Body of pancreas (tissue), 4 donors: ENCODE results near the gene KANSL3. TPM values are rescaled to one million over a fixed set of nuclear protein-coding genes. Genes with fewer than 3 reads are reported as not detected.

Experiments used
- ATAC-seq: fragments of 150-250 bp; one replicate; pipeline ENCODE4 v1.9.1; 2016
- DNase-seq, 4 donors: peaks; one replicate each; pipeline ENCODE4 v3.0.0-alpha.2; 2019
- H3K27ac ChIP-seq, 4 donors: fragments of 200-600 bp; sonication (generic); 1 replicate in 3 of 4; 2 replicates in 1 of 4; pipeline versions ENCODE4 v1.5.1 to v1.6.1; 2016 to 2019; ENCODE audit warnings: mild to moderate bottlenecking in 1 of 4, mixed read lengths in 1 of 4, moderate library complexity in 1 of 4
- H3K27me3 ChIP-seq, 2 donors: fragments of 200-600 bp; sonication (generic); one replicate each; pipeline ENCODE4 v1.6.0; 2016; ENCODE audit warnings: mild to moderate bottlenecking in 1 of 2
- H3K36me3 ChIP-seq, 2 donors: fragments of 200-600 bp; sonication (generic); replicated peaks in 1 of 2; 2 replicates each; pipeline ENCODE4 v1.5.1; 2016; ENCODE audit warnings: low read depth in 2 of 2; ENCODE audit not compliant: insufficient read depth in 1 of 2
- H3K4me1 ChIP-seq: fragments of 200-600 bp; sonication (generic); one replicate; pipeline ENCODE4 v1.6.0; 2016
- H3K4me3 ChIP-seq, 2 donors: fragments of 200-600 bp; sonication (generic); 1 replicate in 1 of 2; 2 replicates in 1 of 2; pipeline ENCODE4 v1.5.1; 2016 to 2019
- H3K9me3 ChIP-seq, 3 donors: fragments of 200-600 bp; sonication (generic); 1 replicate in 2 of 3; 2 replicates in 1 of 3; pipeline ENCODE4 v1.5.1; 2016
- POLR2A ChIP-seq, 3 donors: fragments of 450-650 bp; IDR thresholded peaks; one replicate each; pipeline ENCODE4 v1.6.1; 2016; ENCODE audit warnings: antibody characterized with exemption in 3 of 3, mild to moderate bottlenecking in 2 of 3
- WGBS, 2 donors: methylation state at CpG; one replicate each; pipeline ENCODE4 v1.1.5; 2017; 5-methylcytosine and 5-hydroxymethylcytosine counted together
- intact Hi-C: fragments of 100-400 bp; cut with DNase I; formaldehyde crosslinking; loops from one replicate; pipeline ENCODE4 v1.15.1; 2023
- total RNA-seq, 2 donors: library from RNA; depleted of rRNA; stranded (reverse); fragments of >200 nt; gene quantifications; one replicate each; pipeline ENCODE4 v1.1.0, GENCODE V29; 2016
- TF ChIP-seq, protein P1 (sequence below), 7 experiments: fragments of 450-650 bp in 4 of 7; fragments of 200-600 bp in 3 of 7; sonication (generic) in 3 of 7; IDR thresholded peaks; one replicate each; pipeline ENCODE4 v1.5.1; 2016 to 2019; ENCODE audit warnings: antibody characterized with exemption in 7 of 7

KANSL3 gene
- total RNA-seq, 2 donors from 2014 or later: 36.6 to 50.4 TPM

DNA sequence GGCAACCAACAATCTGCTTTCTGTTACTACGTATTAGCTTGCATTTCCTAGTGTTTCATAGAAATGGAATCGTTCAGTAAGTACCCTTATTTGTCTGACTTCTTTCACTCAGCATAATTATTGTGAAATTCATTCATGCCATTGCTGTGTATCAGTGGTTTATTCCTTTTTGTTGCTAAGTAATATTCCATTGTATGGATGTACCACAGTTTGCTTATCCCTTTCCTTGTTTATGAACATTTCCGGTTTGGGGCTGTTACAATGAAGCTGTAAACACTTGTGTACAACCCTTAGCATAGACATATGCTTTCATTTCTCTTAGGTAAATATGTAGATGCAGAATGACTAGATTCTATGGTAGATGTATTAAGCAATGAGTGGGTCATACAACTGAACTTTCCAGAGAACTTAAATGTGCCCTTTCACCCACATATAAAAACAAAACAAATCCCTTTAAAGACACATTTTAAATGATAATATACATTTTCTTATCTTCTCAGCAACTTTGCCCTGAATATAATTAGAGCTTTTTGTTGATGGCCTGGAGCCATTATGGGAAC, 26.3 kb upstream of the KANSL3 start:
- TF ChIP-seq, protein P1, sequence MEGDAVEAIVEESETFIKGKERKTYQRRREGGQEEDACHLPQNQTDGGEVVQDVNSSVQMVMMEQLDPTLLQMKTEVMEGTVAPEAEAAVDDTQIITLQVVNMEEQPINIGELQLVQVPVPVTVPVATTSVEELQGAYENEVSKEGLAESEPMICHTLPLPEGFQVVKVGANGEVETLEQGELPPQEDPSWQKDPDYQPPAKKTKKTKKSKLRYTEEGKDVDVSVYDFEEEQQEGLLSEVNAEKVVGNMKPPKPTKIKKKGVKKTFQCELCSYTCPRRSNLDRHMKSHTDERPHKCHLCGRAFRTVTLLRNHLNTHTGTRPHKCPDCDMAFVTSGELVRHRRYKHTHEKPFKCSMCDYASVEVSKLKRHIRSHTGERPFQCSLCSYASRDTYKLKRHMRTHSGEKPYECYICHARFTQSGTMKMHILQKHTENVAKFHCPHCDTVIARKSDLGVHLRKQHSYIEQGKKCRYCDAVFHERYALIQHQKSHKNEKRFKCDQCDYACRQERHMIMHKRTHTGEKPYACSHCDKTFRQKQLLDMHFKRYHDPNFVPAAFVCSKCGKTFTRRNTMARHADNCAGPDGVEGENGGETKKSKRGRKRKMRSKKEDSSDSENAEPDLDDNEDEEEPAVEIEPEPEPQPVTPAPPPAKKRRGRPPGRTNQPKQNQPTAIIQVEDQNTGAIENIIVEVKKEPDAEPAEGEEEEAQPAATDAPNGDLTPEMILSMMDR (IDR thresholded peaks at IDR 0.05): no peak
- no peak for TF ChIP-seq POLR2A (IDR thresholded peaks at IDR 0.05)
- Histone ChIP-seq H3K36me3 (peaks cover 0 to under 1% of the 10 kb centered on the region in 2 donors), H3K9me3 (no peaks in the 10 kb centered on the region), H3K4me3 (no peak overlapping the region), H3K27ac (peak overlapping the region; percentile 48 to 80 (median 77)), H3K27me3 (no peaks in the 10 kb centered on the region), H3K4me1 (peaks cover 35% of the 10 kb centered on the region)
- WGBS, 2 donors: 90 to 95% methylated on average over 3 of the region's 3 CpGs
- DNase-seq (no peak), ATAC-seq (no peak)
- intact Hi-C loops: no loop called here

DNA sequence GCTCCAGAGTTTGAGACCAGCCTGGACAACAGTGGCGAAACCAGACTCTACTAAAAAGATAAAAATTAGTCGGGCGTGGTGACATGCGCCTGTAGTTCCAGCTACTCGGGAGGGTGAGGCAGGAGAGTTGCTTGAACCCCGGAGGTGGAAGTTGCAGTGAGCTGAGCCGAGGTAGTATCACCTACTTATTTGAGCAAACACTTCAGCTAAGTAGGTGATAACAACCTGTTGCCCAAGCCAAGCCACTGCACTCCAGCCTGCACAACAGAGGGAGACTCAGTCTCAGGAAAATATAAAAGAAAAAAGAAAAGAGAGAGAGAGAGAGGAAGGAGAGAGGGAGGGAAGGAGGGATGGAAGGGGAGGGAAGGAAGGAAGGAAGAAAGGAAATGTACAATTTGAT, 25.7 kb upstream of the KANSL3 start:
- no peak for TF ChIP-seq POLR2A (IDR thresholded peaks at IDR 0.05)
- TF ChIP-seq, protein P1 (IDR thresholded peaks at IDR 0.05): peak in 1 of 7 experiments; percentile 21
- 29 to 31% methylated on average over 7 of the region's 7 CpGs for WGBS, 2 donors
- no peaks in the 10 kb centered on the region for H3K9me3 ChIP-seq
- intact Hi-C loops: no loop called here
- peak overlapping the region; percentile 68 to 80 (median 77) for H3K27ac ChIP-seq
- H3K4me1 ChIP-seq: peaks cover 35% of the 10 kb centered on the region
- H3K27me3 ChIP-seq: no peaks in the 10 kb centered on the region
- H3K36me3 ChIP-seq: no peaks in the 10 kb centered on the region
- ATAC-seq: peak; percentile 48
- H3K4me3 ChIP-seq: no peak overlapping the region
- peak; percentile 45 to 63 (median 54) for DNase-seq

DNA sequence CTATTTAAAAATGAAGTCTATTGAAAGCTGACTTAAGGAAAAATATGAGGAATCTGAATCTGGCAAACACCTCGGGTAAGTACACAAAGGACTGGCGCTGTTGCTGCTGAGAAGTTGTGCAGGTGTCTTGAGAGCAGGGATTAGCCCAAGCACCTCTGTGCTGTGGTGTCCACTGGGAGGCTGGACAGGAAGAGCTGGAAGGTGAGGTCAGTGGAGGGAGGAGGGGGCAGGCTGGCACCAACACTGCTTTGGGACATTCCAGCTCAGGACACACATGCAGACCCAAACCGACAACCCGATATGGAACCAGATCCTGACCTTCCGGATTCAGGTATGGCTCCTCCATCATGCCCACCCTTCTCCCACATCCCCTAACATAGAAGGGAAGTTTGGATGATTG, 25.1 kb upstream of the KANSL3 start:
- TF ChIP-seq, protein P1 (IDR thresholded peaks at IDR 0.05): peak in 4 of 7 experiments; percentile 31 to 50 (median 43)
- TF ChIP-seq POLR2A (IDR thresholded peaks at IDR 0.05): peak; percentile 18 to 63 (median 63)
- ATAC-seq (peak; percentile 90), DNase-seq (peak; percentile 86 to 94 (median 92))
- intact Hi-C loops: no loop called here
- 20 to 26% methylated on average over 5 of the region's 5 CpGs for WGBS, 2 donors
- H3K36me3 ChIP-seq: no peaks in the 10 kb centered on the region
- no peaks in the 10 kb centered on the region for H3K9me3 ChIP-seq
- H3K27ac ChIP-seq: peak overlapping the region; percentile 68 to 80 (median 77)
- peaks cover 35% of the 10 kb centered on the region for H3K4me1 ChIP-seq
- H3K4me3 ChIP-seq: no peak overlapping the region
- no peaks in the 10 kb centered on the region for H3K27me3 ChIP-seq

DNA sequence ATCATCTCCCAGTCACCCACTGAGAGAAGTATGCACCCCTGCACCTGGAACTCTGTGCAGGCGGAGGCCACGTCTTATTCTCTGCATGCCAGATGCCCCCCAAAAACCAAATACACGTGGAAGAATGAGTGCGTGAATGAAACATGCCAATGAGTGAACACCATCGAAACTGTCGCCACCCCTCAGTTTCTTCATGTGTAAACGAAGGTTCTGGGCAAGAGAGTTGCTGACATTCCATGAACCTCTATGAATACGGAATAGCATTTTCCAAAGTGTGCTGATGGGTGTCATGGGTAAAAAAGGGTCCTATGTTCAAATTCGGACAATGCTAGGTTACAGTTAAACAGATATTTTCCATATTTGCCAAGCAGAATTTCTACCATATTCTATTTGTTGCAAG, 24.2 kb upstream of the KANSL3 start:
- no peak overlapping the region for H3K4me3 ChIP-seq
- H3K4me1 ChIP-seq: peaks cover 35% of the 10 kb centered on the region
- H3K27ac ChIP-seq: peak overlapping the region; percentile 68 to 80 (median 77)
- no peak for TF ChIP-seq POLR2A (IDR thresholded peaks at IDR 0.05)
- TF ChIP-seq, protein P1 (IDR thresholded peaks at IDR 0.05): no peak
- ATAC-seq (no peak), DNase-seq (no peak)
- intact Hi-C loops: no loop called here
- H3K36me3 ChIP-seq: no peaks in the 10 kb centered on the region
- 85 to 90% methylated on average over 9 of the region's 9 CpGs for WGBS, 2 donors
- no peaks in the 10 kb centered on the region for H3K27me3 ChIP-seq
- H3K9me3 ChIP-seq: no peaks in the 10 kb centered on the region

DNA sequence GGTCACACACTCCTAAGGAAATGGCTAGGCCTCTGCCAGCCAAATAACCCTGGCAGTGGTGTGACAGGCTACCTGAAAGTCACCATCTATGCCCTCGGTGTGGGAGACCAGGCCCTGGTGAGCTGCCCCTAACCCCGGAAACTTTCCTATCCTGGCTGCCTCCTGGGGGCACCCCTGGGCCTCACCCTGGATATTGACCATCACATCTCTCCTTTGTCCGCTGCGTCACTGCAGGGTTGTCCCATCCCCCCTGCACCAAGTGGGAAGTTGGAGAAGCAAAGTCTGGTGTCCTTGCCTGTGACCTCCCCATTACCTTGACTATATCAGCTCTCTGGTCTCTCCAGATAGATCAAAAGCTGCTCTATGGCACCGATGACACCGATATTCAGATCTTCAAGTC, 23.2 kb upstream of the KANSL3 start:
- no peaks in the 10 kb centered on the region for H3K27me3 ChIP-seq
- intact Hi-C loops: no loop called here
- TF ChIP-seq, protein P1 (IDR thresholded peaks at IDR 0.05): no peak
- TF ChIP-seq POLR2A (IDR thresholded peaks at IDR 0.05): no peak
- H3K9me3 ChIP-seq: no peaks in the 10 kb centered on the region
- H3K36me3 ChIP-seq: no peaks in the 10 kb centered on the region
- H3K27ac ChIP-seq: peak overlapping the region in 1 of 4 donors; percentile 80
- WGBS, 2 donors: 85 to 88% methylated on average over 4 to 5 of the region's 6 CpGs
- H3K4me3 ChIP-seq: no peak overlapping the region
- ATAC-seq: no peak
- H3K4me1 ChIP-seq: peaks cover 35% of the 10 kb centered on the region
- no peak for DNase-seq
